GM13976 (cell line): ENCODE data around the gene FOXO1.

Experiments
- DNase-seq: peaks from one replicate; pipeline ENCODE4 v3.0.0; 2012; ENCODE audit warnings: low spot score
- in situ Hi-C: fragments of 300-500 bp; cut with MboI; formaldehyde crosslinking; loops from one replicate; pipeline ENCODE4 v1.12.0; 2022; ENCODE audit warnings: low sequenced_read_pairs, mixed read lengths, inconsistent platforms; ENCODE audit not compliant: unreplicated experiment
- TF ChIP-seq, protein P1 (sequence below): IDR thresholded peaks from 2 replicates; pipeline ENCODE4 v1.5.1; 2012; ENCODE audit warnings: borderline replicate concordance, mild to moderate bottlenecking; ENCODE audit not compliant: insufficient read depth; ENCODE audit errors: extremely low read depth, missing control alignments, control extremely low read depth

Gene FOXO1

GRCh38 chr13:40518481-40518882, 148.0 kb downstream of the FOXO1 start:
- in situ Hi-C loops, result no loop called here
- DNase-seq, result no peak
- TF ChIP-seq, protein P1, sequence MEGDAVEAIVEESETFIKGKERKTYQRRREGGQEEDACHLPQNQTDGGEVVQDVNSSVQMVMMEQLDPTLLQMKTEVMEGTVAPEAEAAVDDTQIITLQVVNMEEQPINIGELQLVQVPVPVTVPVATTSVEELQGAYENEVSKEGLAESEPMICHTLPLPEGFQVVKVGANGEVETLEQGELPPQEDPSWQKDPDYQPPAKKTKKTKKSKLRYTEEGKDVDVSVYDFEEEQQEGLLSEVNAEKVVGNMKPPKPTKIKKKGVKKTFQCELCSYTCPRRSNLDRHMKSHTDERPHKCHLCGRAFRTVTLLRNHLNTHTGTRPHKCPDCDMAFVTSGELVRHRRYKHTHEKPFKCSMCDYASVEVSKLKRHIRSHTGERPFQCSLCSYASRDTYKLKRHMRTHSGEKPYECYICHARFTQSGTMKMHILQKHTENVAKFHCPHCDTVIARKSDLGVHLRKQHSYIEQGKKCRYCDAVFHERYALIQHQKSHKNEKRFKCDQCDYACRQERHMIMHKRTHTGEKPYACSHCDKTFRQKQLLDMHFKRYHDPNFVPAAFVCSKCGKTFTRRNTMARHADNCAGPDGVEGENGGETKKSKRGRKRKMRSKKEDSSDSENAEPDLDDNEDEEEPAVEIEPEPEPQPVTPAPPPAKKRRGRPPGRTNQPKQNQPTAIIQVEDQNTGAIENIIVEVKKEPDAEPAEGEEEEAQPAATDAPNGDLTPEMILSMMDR, result no peak

- in situ Hi-C loops, result no loop called here
- TF ChIP-seq, protein P1, result no peak
- DNase-seq, result peak; percentile 61
Measured at GRCh38 chr13:40517486-40518480, 148.7 kb downstream of the FOXO1 start.

DNA sequence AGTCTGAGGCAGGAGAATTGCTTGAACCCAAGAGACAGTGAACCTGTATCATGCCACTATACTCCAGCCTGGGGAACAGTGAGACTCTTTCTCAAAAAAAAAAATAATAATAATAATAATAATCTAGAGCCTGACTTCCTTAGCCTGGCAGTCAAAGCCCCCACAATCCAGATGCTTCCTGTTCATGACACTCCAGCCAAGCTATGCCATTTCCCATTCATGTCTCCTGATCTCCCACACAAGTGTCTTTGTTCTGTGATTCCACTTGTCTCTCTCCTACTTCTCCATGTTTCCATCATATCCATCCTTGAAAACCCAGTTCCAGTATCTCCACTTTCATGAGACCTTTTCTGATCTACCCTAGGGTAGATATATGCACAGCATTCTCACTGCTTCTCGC, 150.7 kb downstream of the FOXO1 start:
- DNase-seq, result no peak
- TF ChIP-seq, protein P1, result no peak
- in situ Hi-C loops, result no loop called here

DNA sequence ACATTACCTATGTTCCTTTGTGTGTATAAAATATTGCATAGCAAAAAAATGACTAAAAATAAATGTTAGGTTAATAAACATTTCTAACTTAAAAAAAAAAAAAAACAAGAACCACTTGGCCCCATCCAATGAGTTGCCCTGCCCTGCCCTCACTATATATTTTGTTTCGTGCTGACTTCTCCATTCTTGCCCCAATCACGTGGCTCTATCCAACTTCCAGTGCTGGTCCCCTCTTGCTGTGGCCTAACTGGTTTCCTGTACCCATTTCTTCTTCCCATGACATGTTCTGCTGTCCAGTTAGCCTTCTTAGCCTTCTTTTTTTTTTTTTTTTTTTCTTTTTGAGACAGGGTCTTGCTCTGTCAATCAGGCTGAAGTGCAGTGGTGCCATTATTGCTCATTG, 151.6 kb downstream of the FOXO1 start:
- DNase-seq, result no peak
- TF ChIP-seq, protein P1, result no peak
- in situ Hi-C loops, result no loop called here

DNA sequence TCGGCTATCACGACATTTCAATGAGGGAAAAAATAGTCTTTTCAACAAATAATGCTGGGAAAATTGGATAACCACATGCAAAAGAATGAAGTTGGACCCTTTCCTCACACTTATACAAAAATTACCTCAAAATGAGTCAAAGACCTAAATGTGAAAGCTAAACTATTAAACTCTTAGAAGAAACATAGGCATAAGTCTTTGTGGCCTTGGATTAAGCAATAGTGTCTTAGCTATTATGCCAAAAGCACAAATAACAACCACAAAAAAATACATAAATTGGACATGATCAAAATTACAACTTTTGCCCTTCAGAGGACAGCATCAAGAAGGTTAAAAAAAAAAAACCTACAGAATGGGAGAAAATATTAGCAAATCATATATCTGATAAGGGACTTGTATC, 156.6 kb downstream of the FOXO1 start:
- in situ Hi-C loops, result no loop called here
- TF ChIP-seq, protein P1, result no peak

DNA sequence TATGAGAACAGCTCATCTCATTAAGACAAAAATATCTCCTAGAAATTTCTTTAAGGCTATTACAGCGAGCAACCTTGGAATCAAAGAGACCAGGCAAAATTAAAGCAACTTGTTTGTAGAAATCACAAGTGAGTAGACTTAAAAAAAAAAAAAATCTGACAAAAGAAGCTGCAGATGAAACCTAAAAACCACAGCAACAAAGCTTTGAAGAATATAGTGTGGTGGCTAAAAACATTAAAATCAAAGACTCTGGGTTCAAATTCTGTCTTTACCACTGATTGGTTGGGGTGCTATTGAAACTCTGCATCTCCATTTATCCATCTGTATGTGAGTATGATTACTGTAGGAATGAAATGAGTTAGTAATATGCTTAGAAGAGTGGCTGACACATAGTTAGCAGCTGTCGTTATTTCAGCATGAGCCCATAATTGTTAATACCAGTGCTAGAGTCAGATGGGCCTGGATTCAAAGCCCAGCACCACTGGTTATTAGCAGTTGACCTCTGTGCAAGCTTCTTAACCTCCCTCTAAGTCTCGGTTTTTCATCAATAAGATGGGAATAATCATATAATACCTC, 157.6 kb downstream of the FOXO1 start:
- no peak for DNase-seq
- in situ Hi-C loops, result no loop called here
- TF ChIP-seq, protein P1, result no peak

More for the DNA sequence above, 156.6 kb downstream of the FOXO1 start:
- DNase-seq, result no peak
